Stimulated activated CD4-positive, alpha-beta T cell treated with anti-CD3 and anti-CD28 coated beads, Interleukin-4, amount 100 ng/mL, for 48 hours (primary cell): ENCODE results near the gene PDK2.

Experiments used
- DNase-seq, 2 donors: peaks; one replicate each; pipeline ENCODE4 v3.0.0-alpha.2; 2020; ENCODE audit warnings: low read depth in 2 of 2

PDK2 gene

DNA sequence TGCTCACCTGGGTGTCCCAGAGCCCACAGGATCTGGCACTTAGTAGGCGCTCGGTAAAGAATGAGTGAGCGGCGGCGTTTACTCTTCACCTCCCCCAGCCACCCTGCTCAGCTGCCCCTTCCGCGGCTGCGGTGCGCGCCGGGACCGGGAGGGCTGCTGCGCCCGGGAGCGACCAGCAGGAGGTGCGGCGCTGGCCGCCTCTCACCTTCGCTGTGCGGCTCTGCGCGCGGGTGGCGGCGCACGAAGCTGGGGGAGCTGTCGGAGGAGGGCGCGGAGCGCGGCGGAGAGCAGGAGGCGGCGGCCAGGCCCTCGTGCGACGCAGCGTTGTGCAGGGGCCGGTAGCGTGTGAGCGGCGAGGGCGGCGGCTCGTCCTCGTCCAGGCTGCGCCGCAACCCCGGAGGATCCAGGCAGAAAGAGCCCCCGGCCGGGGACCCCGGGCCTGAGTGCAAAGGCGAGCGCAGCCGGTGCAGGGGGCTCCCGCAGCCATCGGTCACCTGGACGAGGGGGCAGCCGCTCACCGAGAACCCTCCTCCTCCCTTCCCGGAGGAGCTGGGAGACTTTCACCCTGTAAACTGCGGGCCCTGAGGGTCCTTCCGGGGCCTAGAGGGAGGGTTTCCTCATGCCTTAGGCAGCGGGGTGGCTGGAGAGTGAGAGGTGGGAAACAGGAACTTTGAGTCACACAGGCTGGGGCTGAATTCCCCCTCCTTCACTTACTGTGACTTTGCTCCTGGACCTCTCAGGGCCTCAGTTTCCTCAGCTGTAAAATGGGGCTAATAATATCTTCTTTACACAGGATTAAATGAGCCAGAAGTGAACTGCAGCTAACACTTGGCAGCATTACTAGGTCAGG is 22.3 kb downstream of the PDK2 start:
- peak; percentile 40 to 57 for DNase-seq

GRCh38 chr17:50118076-50118827 is 23.1 kb downstream of the PDK2 start:
- no peak for DNase-seq

DNA sequence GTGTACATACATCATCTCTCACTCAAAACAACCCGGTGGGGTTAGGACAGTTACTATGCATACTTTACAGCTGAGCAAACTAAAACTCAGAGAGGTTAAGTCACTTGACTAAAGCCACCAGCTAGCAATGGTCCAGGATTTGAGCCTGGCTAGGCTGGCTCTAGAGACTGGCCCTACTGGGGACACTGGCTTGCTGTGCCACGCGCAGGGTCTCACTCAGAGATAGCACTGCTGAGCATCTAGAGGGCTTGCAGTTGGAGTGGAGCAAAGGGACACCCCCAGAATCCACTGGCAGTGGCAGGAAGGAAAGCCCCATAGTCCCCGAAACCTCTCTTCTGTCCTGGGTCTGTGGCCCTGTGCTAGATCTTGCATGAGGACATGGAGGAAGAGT is 23.7 kb downstream of the PDK2 start:
- no peak for DNase-seq

- no peak for DNase-seq
These were observed 25.5 kb downstream of the PDK2 start for GRCh38 chr17:50120475-50121253.

DNA sequence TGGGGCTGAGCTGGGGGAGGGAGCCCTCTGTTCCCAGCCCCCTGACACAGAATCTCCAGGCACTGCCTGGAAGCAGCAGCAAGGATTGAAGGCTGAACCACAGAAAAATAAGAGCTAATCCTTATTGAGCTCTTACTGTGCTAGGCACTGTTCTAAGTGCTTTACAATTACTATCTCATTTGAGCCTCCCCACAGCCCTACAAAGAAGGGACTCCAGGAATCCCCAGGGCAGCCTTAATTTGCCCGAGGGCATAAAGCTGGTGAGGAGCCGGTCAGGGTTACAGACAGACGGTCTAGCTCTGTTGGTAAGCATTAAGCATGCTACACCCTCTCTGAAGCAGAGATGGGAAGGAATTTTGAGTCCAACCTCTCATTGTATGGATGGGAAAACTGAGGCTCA is 27.8 kb downstream of the PDK2 start:
- DNase-seq: no peak

DNA sequence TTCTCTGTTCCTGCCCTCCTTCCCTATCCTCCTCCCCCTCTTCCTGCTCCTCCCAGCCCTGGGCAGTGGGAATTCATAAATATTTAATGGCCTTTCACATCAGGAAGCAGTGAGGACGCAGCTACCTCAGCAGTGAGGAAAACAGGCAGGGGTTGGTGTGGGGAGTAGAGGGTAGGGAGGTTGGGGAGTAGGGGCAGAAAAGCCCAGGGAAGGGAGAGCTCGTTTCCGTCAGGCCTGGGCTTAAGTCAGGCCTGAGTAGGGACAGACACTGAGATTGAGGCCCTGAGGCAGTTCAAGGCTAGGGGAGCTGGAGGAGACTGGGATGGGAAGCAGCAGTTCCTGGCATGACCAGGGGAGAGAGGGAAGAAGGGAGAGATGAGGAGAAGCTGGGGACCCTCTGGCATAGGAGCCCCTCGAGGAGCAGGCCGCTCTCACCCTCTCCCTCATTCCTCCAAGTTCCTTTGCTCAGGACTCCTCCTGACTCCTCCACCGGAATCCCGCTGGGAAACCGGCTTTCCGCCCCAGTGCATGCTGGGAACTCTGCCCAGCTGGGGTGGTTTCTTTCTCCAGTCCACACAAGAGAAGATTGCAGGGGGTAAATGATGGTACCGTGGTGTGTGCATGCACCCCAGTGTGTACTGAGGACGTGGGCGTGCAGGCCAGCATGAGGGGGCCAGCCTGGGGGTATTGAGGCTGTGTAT is 28.6 kb downstream of the PDK2 start:
- DNase-seq: no peak

DNA sequence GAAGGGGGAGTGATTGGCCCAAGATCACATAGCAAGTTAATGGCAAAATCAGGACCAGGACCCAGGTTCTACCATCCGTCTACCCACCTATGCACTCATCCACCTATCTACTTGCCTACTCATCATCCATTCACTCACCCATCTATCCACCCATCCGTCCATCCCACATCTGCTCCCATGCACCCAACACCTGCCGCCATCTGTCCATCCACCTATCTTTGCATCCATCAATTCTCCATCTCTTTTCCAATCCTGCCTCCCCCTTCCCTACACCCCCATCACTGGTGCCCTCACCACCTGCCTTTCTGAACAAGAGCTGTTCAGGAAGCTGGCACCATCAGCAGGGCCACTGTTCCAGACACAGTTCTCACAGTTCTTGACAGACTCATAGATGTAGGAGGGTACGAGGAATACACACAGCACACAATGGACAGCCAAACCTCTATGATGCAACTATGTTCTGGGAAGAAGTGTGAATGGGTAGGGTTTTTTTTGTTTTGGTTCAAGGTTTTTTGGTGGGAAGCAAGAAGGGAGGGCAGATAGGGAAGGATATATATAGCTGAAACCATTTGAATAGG is 30.4 kb downstream of the PDK2 start:
- no peak for DNase-seq

GRCh38 chr17:50127697-50128361 is 32.7 kb downstream of the PDK2 start:
- no peak for DNase-seq

GRCh38 chr17:50128441-50129352 is 33.5 kb downstream of the PDK2 start:
- no peak for DNase-seq

DNA sequence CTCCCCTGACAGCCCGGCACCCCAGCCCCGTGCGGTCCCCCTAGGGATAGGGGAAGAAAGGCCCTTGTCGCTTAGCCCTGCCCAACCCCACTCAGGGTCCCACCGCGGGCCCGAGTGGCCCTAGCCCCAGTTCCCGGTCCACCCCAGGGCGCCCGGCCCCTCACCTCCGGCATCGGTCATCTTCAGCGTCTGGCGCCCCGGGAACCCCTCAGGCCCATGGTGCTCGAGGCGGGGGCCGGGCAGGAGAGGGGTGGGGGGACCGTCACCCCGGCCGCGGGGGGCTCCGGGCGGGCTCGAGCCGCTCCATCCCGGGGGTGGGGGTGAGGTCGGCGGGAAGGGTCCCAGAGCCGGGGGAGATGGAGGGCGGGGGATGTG is 34.2 kb downstream of the PDK2 start:
- DNase-seq: no peak

GRCh38 chr17:50129728-50130558 is 34.8 kb downstream of the PDK2 start, which contains the start of gene SAMD14:
TSS of gene SAMD14 (minus strand) at chr17:50130160. CDS start at chr17:50124959, 5,201 bp downstream.
- DNase-seq: no peak

- no peak for DNase-seq
These were observed 35.6 kb downstream of the PDK2 start for GRCh38 chr17:50130559-50131305.

- no peak for DNase-seq
These were observed 37.1 kb downstream of the PDK2 start for GRCh38 chr17:50132104-50132794.

GRCh38 chr17:50133028-50133768 is 38.0 kb downstream of the PDK2 start:
- DNase-seq: no peak

DNA sequence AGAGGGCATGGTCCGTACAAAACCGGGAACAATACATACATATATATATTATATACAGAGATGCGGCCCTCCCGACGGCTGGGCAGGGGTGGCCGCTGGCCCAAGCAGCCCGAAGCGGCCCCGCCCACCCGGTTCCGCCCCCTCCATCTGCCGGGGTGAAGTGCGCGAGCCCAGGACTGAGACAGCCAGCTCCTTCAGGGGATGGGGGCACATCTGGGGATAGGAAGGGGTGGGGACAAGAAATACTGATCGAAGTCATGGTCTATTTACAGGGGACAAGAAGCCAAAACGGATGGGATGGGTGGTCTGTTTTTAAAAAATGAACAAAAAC is 38.6 kb downstream of the PDK2 start:
- no peak for DNase-seq

DNA sequence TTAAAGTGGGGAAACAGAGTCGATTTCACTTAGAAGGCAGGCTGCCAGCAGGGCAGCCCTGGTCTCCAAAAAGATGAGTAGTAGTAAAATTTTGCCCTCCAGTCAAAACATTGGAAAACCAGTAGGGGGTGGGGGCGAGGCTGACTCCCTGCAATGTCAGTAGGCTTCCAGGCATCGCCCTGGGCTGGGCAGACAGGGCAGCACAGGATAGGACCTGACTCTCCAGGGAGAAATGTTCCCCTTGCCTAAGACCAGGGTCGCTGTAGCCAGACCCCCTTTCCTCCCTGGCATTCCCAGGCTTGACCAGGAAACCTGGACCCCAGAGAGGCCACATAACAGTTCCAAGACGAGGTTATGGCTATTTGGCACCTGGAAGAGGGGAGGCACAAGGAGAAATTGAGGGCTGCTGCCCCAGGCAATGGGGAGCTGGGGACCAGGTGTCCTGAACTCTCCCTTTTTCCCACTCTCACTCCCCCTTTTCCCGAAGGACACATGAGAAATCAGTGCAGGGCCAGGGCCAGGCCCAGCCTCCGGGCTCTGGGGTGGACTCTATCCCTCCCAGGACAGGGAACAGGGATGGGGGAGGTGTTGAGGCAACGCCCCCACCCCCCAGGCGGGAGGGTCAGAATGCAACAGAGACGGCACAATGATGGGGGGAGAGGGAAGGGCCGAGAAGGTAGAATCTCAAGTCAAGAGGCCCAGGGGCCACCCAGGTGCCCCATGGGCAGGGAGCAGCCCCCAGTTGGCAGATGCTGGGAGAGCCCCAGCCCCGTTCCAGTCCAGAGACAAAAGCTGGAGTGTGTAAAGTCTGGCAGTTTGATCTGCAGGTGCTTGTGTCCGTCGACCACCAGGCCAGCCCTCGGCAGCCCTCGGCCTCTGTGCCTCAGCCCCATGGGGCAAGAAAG is 39.3 kb downstream of the PDK2 start:
- DNase-seq: no peak
